NCI-H1092 (cell line): ENCODE measurements around the gene EI24.

Experiments used
- DNase-seq: peaks from one replicate; lab custom pipeline; 2025; lab: John Stamatoyannopoulos, UW

EI24 gene

DNA sequence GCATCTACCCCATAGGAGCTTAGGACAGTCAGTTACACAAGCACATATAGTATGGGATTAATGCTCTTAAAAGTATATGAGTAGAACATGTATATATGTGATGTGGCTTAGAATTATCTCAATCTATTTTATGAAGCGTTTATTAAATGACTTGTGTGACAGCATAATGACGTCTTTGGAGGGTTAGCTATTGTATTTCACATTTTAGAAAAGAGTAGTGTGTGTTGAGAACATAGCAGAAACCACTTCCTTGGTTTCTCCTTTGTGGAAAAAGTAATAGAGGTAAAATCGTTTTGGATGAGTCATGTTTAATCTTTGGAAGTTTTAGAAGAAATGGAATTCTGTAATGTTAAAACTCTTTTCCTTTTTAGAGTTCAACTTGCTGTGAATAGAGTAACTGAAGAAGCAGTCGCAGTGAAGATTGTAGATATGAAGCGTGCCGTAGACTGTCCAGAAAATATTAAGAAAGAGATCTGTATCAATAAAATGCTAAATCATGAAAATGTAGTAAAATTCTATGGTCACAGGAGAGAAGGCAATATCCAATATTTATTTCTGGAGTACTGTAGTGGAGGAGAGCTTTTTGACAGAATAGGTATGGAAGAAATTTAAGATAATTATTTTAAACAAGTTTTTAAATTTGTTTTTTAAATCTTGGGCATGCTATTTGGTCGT, 58.1 kb downstream of the EI24 start:
- no peak for DNase-seq
